SK-N-SH (cell line): ENCODE data around the gene SLC4A2. TPM values are rescaled to one million over a fixed set of nuclear protein-coding genes. Genes with fewer than 3 reads are reported as not detected.

ENCODE experiments used
- CTCF ChIA-PET: fragments of 300-600, 350-600 bp; formaldehyde crosslinking; extraction: SDS; loops from one replicate; lab custom pipeline; 2021; lab: Yijun Ruan, JAX
- POLR2A ChIA-PET: fragments of 350-600 bp; sonication (Branson Sonifier 250); formaldehyde crosslinking; extraction: SDS; loops from one replicate; lab custom pipeline; 2020; ENCODE audit warnings: antibody characterized with exemption, inconsistent platforms; lab: Yijun Ruan, JAX
- DNase-seq: peaks from one replicate; pipeline ENCODE4 v3.0.0; 2012
- H2AFZ ChIP-seq: fragments of 200-600 bp; sonication (generic); 2 replicates; pipeline ENCODE4 v1.8.1; 2016; ENCODE audit warnings: antibody characterized with exemption, mild to moderate bottlenecking, low read depth
- H3F3A ChIP-seq: fragments of 200-600 bp; sonication (generic); replicated peaks from 2 replicates; pipeline ENCODE3; 2016; ENCODE audit warnings: antibody characterized with exemption, mild to moderate bottlenecking; ENCODE audit not compliant: insufficient read depth
- H3K27ac ChIP-seq, 2 experiments: fragments of 200-500 bp in 1 of 2; fragments of 200-600 bp in 1 of 2; sonication (Bioruptor generic) in 1 of 2; sonication (generic), shearing (Covaris generic) in 1 of 2; 2 replicates each; pipeline versions ENCODE4 v1.5.1 to v1.6.1; 2014 to 2016; ENCODE audit warnings: low read depth in 2 of 2, inconsistent platforms in 1 of 2, low read length in 1 of 2, mild to moderate bottlenecking in 1 of 2, mixed read lengths in 1 of 2
- H3K27me3 ChIP-seq: fragments of 200-600 bp; sonication (generic), shearing (Covaris generic); 2 replicates; pipeline ENCODE4 v1.6.1; 2016; ENCODE audit warnings: mixed run types; ENCODE audit not compliant: insufficient read depth
- H3K36me3 ChIP-seq, 2 experiments: fragments of 200-500 bp in 1 of 2; fragments of 200-600 bp in 1 of 2; sonication (Bioruptor generic) in 1 of 2; sonication (generic) in 1 of 2; replicated peaks in 1 of 2; 2 replicates each; pipeline versions ENCODE3 to v1.5.1; 2014 to 2016; ENCODE audit warnings: low read length in 1 of 2, mild to moderate bottlenecking in 1 of 2; ENCODE audit not compliant: insufficient read depth in 2 of 2, control insufficient read depth in 1 of 2
- H3K4me1 ChIP-seq, 2 experiments: fragments of 200-500 bp in 1 of 2; fragments of 200-600 bp in 1 of 2; sonication (Bioruptor generic) in 1 of 2; sonication (generic), shearing (Covaris generic) in 1 of 2; 2 replicates each; pipeline versions ENCODE4 v1.5.1 to v1.6.1; 2014 to 2016; ENCODE audit warnings: low read depth in 1 of 2, low read length in 1 of 2, mixed run types in 1 of 2; ENCODE audit not compliant: insufficient read depth in 2 of 2, control insufficient read depth in 1 of 2
- H3K4me2 ChIP-seq: fragments of 200-600 bp; sonication (generic), shearing (Covaris generic); 2 replicates; pipeline ENCODE4 v1.6.1; 2017; ENCODE audit warnings: mixed run types
- H3K4me3 ChIP-seq, 2 experiments: fragments of 200-500 bp in 1 of 2; fragments of 200-600 bp in 1 of 2; sonication (Bioruptor generic) in 1 of 2; sonication (generic), shearing (Covaris generic) in 1 of 2; 2 replicates each; pipeline versions ENCODE4 v1.5.1 to v1.8.1; 2014 to 2016; ENCODE audit warnings: low read depth in 2 of 2, inconsistent platforms in 1 of 2, low read length in 1 of 2, mild to moderate bottlenecking in 1 of 2, mixed read lengths in 1 of 2, moderate library complexity in 1 of 2
- H3K79me2 ChIP-seq: fragments of 200-600 bp; sonication (generic); 2 replicates; pipeline ENCODE4 v1.8.1; 2017; ENCODE audit warnings: mild to moderate bottlenecking; ENCODE audit not compliant: insufficient read depth
- H3K9ac ChIP-seq: fragments of 200-600 bp; sonication (generic); 2 replicates; pipeline ENCODE4 v1.6.1; 2017; ENCODE audit warnings: mixed run types
- H3K9me2 ChIP-seq: fragments of 200-600 bp; sonication (generic); 2 replicates; pipeline ENCODE4 v1.6.1; 2017; ENCODE audit warnings: mixed run types
- H3K9me3 ChIP-seq: fragments of 200-600 bp; sonication (generic); 2 replicates; pipeline ENCODE4 v1.6.1; 2017; ENCODE audit warnings: mixed run types, mild to moderate bottlenecking, moderate library complexity
- H4K20me1 ChIP-seq: fragments of 200-600 bp; sonication (generic); 2 replicates; pipeline ENCODE4 v1.6.1; 2017; ENCODE audit warnings: mild to moderate bottlenecking, mixed run types; ENCODE audit not compliant: insufficient read depth
- CTCF ChIP-seq: fragments of 200-600 bp; sonication (generic); IDR thresholded peaks from 2 replicates; pipeline ENCODE4 v1.6.1; 2017; ENCODE audit warnings: antibody characterized with exemption, mild to moderate bottlenecking, moderate library complexity
- FOSL2 ChIP-seq: IDR thresholded peaks from 2 replicates; pipeline ENCODE4 v1.4.0; 2012; ENCODE audit warnings: low read depth, mild to moderate bottlenecking, moderate library complexity, borderline replicate concordance
- NFIC ChIP-seq: IDR thresholded peaks from 2 replicates; pipeline ENCODE4 v1.4.0; 2012; ENCODE audit warnings: borderline replicate concordance
- PBX3 ChIP-seq: IDR thresholded peaks from 2 replicates; pipeline ENCODE4; 2012
- RCOR1 ChIP-seq: fragments of 150-350 bp; IDR thresholded peaks from 2 replicates; pipeline ENCODE4 v1.6.1; 2017; ENCODE audit warnings: antibody characterized with exemption, low read length
- RFX5 ChIP-seq: IDR thresholded peaks from 2 replicates; pipeline ENCODE4 v1.6.1; 2012; ENCODE audit warnings: mild to moderate bottlenecking, improper control_type of control experiment, low read length
- SMC3 ChIP-seq: IDR thresholded peaks from 2 replicates; pipeline ENCODE4 v1.6.1; 2012; ENCODE audit warnings: low read depth, low read length, improper control_type of control experiment
- TCF12 ChIP-seq: IDR thresholded peaks from 2 replicates; pipeline ENCODE4 v1.4.0; 2012
- USF1 ChIP-seq: IDR thresholded peaks from 2 replicates; pipeline ENCODE4 v1.4.0; 2012; ENCODE audit warnings: low read depth, borderline replicate concordance
- USF2 ChIP-seq: fragments of 150-350 bp; IDR thresholded peaks from 2 replicates; pipeline ENCODE4 v1.6.1; 2017; ENCODE audit warnings: antibody characterized with exemption, low read length, low read depth, borderline replicate concordance
- WGBS: methylation state at CpG from one replicate; pipeline ENCODE4 v1.1.6; 2017; ENCODE audit warnings: low lambda C conversion rate; 5-methylcytosine and 5-hydroxymethylcytosine counted together
- polyA plus RNA-seq, 3 experiments: library from polyadenylated mRNA; depleted of rRNA; stranded (reverse); fragments of >200 nt; gene quantifications; 2 replicates each; pipeline ENCODE4 v1.2.3, GENCODE V29; 2012

SLC4A2 gene
- polyA plus RNA-seq, 1 of the 3 experiments (the other 2 are of a cell fraction) = 167 TPM

- no peak for TF ChIP-seq NFIC
- TF ChIP-seq CTCF = no peak
- no peak for TF ChIP-seq TCF12
- TF ChIP-seq FOSL2 = no peak
Observed at GRCh38 chr7:151077705-151078232, 18.4 kb downstream of the SLC4A2 start (continued).

- peak overlapping the region in 1 of 2 experiments; percentile 8; a peak in 1 of 4 replicates for H3K27ac ChIP-seq
- 82% methylated on average over 20 of the region's 22 CpGs for WGBS
- ChIA-PET POLR2A (interaction anchor here (1.1 kb wide), 1 partner anchor 9 kb away, joined by 3 read pairs; no protein-coding TSS in a partner anchor), CTCF (interaction anchor here (1.2 to 21.3 kb wide), 6 partner anchors 9 to 50 kb away, joined by 3 to 474 read pairs (median 13); partner anchors contain the start of genes ABCB8, CDK5 and SLC4A2)
- H3K4me2 ChIP-seq = peak overlapping the region; percentile 98
- H3K4me1 ChIP-seq = peaks cover 25 to 35% of the 10 kb centered on the region in 2 experiments
- no peak overlapping the region for H3K9ac ChIP-seq
- no peaks in the 10 kb centered on the region; the same call in 1 of the 2 replicates for H4K20me1 ChIP-seq
- no peaks in the 10 kb centered on the region for H3K27me3 ChIP-seq
- peaks cover 48% of the 10 kb centered on the region for H3K79me2 ChIP-seq
- H3K36me3 ChIP-seq = peaks cover 18 to 67% of the 10 kb centered on the region in 2 experiments
- H3F3A ChIP-seq = peaks cover 31% of the 10 kb centered on the region
- no peak overlapping the region for H2AFZ ChIP-seq
- no peak overlapping the region for H3K4me3 ChIP-seq
- no peaks in the 10 kb centered on the region for H3K9me3 ChIP-seq
- H3K9me2 ChIP-seq = no peaks in the 10 kb centered on the region
- no peak for DNase-seq
- TF ChIP-seq RCOR1 (no peak), SMC3 (no peak), RFX5 (no peak), USF2 (no peak), PBX3 (no peak), USF1 (no peak)
Observed at GRCh38 chr7:151078233-151079040, 19.0 kb downstream of the SLC4A2 start.
